KMS-11 (cell line): ENCODE data around the gene CALR.
"Not testable (repeated sequence)": the region's sequence is repeated elsewhere in the genome, so short reads cannot be mapped to it uniquely, and the experiment has no call there.

Source experiments
- H2AFZ ChIP-seq: fragments of 200-600 bp; sonication (generic); 2 replicates; pipeline ENCODE4 v1.6.1; 2016; ENCODE audit warnings: antibody characterized with exemption, mixed run types, low read depth
- H3K27ac ChIP-seq: fragments of 200-600 bp; sonication (generic); 2 replicates; pipeline ENCODE4 v1.6.1; 2016; ENCODE audit warnings: mild to moderate bottlenecking, mixed run types
- H3K27me3 ChIP-seq: fragments of 200-600 bp; sonication (generic); 2 replicates; pipeline ENCODE4 v1.6.1; 2017; ENCODE audit warnings: mild to moderate bottlenecking, low read depth, mixed run types, moderate library complexity; ENCODE audit not compliant: insufficient read depth
- H3K36me3 ChIP-seq: fragments of 200-600 bp; sonication (generic); 2 replicates; pipeline ENCODE4 v1.6.1; 2017; ENCODE audit warnings: mild to moderate bottlenecking, mixed run types; ENCODE audit not compliant: insufficient read depth
- H3K4me1 ChIP-seq: fragments of 200-600 bp; sonication (generic); 2 replicates; pipeline ENCODE4 v1.6.1; 2016; ENCODE audit warnings: mild to moderate bottlenecking, low read depth, mixed run types; ENCODE audit not compliant: poor library complexity, severe bottlenecking
- H3K4me2 ChIP-seq: fragments of 200-600 bp; sonication (generic); 2 replicates; pipeline ENCODE4 v1.7.0; 2016; ENCODE audit warnings: mild to moderate bottlenecking, mixed run types
- H3K4me3 ChIP-seq: fragments of 200-600 bp; sonication (generic); IDR thresholded peaks from 2 replicates; pipeline ENCODE4 v1.6.1; 2017; ENCODE audit warnings: low read depth, low read length, mixed read lengths; ENCODE audit not compliant: insufficient read depth
- H3K79me2 ChIP-seq: fragments of 200-600 bp; sonication (generic); 2 replicates; pipeline ENCODE4 v1.6.1; 2016; ENCODE audit warnings: low read depth, mixed run types; ENCODE audit not compliant: insufficient read depth
- H3K9ac ChIP-seq: fragments of 200-600 bp; sonication (generic); 2 replicates; pipeline ENCODE4 v1.6.1; 2016; ENCODE audit warnings: mild to moderate bottlenecking, mixed run types
- H4K20me1 ChIP-seq: fragments of 200-600 bp; sonication (generic); 2 replicates; pipeline ENCODE4 v1.6.1; 2016; ENCODE audit warnings: mild to moderate bottlenecking, mixed run types; ENCODE audit not compliant: insufficient read depth
- CTCF ChIP-seq: fragments of 200-600 bp; sonication (generic); conservative IDR thresholded peaks from 2 replicates; pipeline ENCODE4 v1.6.1; 2017; ENCODE audit warnings: low read depth, mild to moderate bottlenecking, antibody characterized with exemption, low read length, moderate library complexity, mixed read lengths

The CALR gene

GRCh38 chr19:12973236-12973635, 34.8 kb downstream of the CALR start:
- Histone ChIP-seq H4K20me1 (no peaks in the 10 kb centered on the region), H3K79me2 (no peaks in the 10 kb centered on the region), H3K27ac (no peak overlapping the region), H3K4me1 (peaks cover 14% of the 10 kb centered on the region), H3K36me3 (no peaks in the 10 kb centered on the region), H2AFZ (no peak overlapping the region), H3K4me3 (no peak overlapping the region), H3K9ac (no peak overlapping the region), H3K4me2 (no peak overlapping the region), H3K27me3 (no peaks in the 10 kb centered on the region)
- TF ChIP-seq CTCF = no peak

- no peak for TF ChIP-seq CTCF
- H2AFZ ChIP-seq = peak overlapping the region; percentile 38; the same call in 1 of the 2 replicates
- H4K20me1 ChIP-seq = no peaks in the 10 kb centered on the region
- peaks cover 14% of the 10 kb centered on the region for H3K4me1 ChIP-seq
- peaks cover 4% of the 10 kb centered on the region; the same call in 1 of the 2 replicates for H3K27me3 ChIP-seq
- peak overlapping the region; percentile 13; the same call in 1 of the 2 replicates for H3K27ac ChIP-seq
- H3K36me3 ChIP-seq = no peaks in the 10 kb centered on the region
- H3K79me2 ChIP-seq = no peaks in the 10 kb centered on the region
- peak overlapping the region; percentile 48 for H3K4me2 ChIP-seq
- H3K9ac ChIP-seq = peak overlapping the region; percentile 22; the same call in 1 of the 2 replicates
- no peak overlapping the region for H3K4me3 ChIP-seq
Observed at GRCh38 chr19:12974301-12975220, 36.2 kb downstream of the CALR start.

- Histone ChIP-seq H3K27ac (no peak overlapping the region), H3K4me1 (peaks cover 14% of the 10 kb centered on the region), H2AFZ (no peak overlapping the region), H3K79me2 (no peaks in the 10 kb centered on the region), H3K4me3 (no peak overlapping the region), H4K20me1 (no peaks in the 10 kb centered on the region), H3K9ac (no peak overlapping the region), H3K27me3 (peaks cover 11% of the 10 kb centered on the region; the same call in 1 of the 2 replicates), H3K36me3 (no peaks in the 10 kb centered on the region), H3K4me2 (no peak overlapping the region)
- no peak for TF ChIP-seq CTCF
Observed at GRCh38 chr19:12975221-12975741, 36.9 kb downstream of the CALR start.

GRCh38 chr19:12976109-12976508, 37.7 kb downstream of the CALR start:
- H3K79me2 ChIP-seq, H2AFZ ChIP-seq, H3K4me3 ChIP-seq: not testable (repeated sequence)

GRCh38 chr19:12979974-12980373, 41.6 kb downstream of the CALR start:
- H3K4me1 ChIP-seq = peaks cover 15% of the 10 kb centered on the region
- H2AFZ ChIP-seq = no peak overlapping the region
- H3K9ac ChIP-seq = no peak overlapping the region
- no peaks in the 10 kb centered on the region for H3K36me3 ChIP-seq
- H3K4me3 ChIP-seq = no peak overlapping the region
- no peaks in the 10 kb centered on the region for H4K20me1 ChIP-seq
- TF ChIP-seq CTCF = no peak
- no peak overlapping the region for H3K27ac ChIP-seq
- H3K79me2 ChIP-seq = no peaks in the 10 kb centered on the region
- peaks cover 40% of the 10 kb centered on the region for H3K27me3 ChIP-seq
- no peak overlapping the region for H3K4me2 ChIP-seq

More at GRCh38 chr19:12976109-12976508, 37.7 kb downstream of the CALR start:
- Histone ChIP-seq H3K4me1 (peaks cover 14% of the 10 kb centered on the region), H3K27me3 (peaks cover 20% of the 10 kb centered on the region)
- not testable (repeated sequence) for H3K9ac ChIP-seq, H4K20me1 ChIP-seq, H3K36me3 ChIP-seq, H3K4me2 ChIP-seq, H3K27ac ChIP-seq
